Naive thymus-derived CD4-positive, alpha-beta T cell (primary cell): ENCODE data around the gene CORT. TPM values are rescaled to one million over a fixed set of nuclear protein-coding genes. Genes with fewer than 3 reads are reported as not detected.

ENCODE experiments used
- ATAC-seq: fragments of 150-1000 bp; cut with Tn5 transposase; 2 replicates; pipeline ENCODE4 v1.10.0; 2021; ENCODE audit warnings: mild to moderate bottlenecking, moderate library complexity
- CTCF ChIA-PET: fragments of 350-600 bp; sonication (Branson Sonifier 250); formaldehyde crosslinking; loops from one replicate; lab custom pipeline; 2021; ENCODE audit warnings: antibody characterized with exemption; lab: Charles Lee
- POLR2A ChIA-PET: fragments of 350-600 bp; sonication (Branson Sonifier 250); formaldehyde crosslinking; loops from one replicate; lab custom pipeline; 2021; ENCODE audit warnings: antibody characterized with exemption, inconsistent platforms; lab: Charles Lee
- DNase-seq, 9 donors: peaks; one replicate each; pipeline versions ENCODE4 v3.0.0 to v3.0.0-alpha.2; 2020 to 2022; ENCODE audit warnings: mixed read lengths in 1 of 9
- H3K27ac ChIP-seq: one replicate; pipeline ENCODE4 v1.7.0; 2013; ENCODE audit warnings: mild to moderate bottlenecking, low read depth, low read length, moderate library complexity
- H3K27me3 ChIP-seq, 2 donors: one replicate each; pipeline ENCODE4 v1.7.0; 2013; ENCODE audit warnings: low read length in 2 of 2, mild to moderate bottlenecking in 2 of 2, moderate library complexity in 2 of 2; ENCODE audit not compliant: control insufficient read depth in 2 of 2, insufficient read depth in 2 of 2
- H3K36me3 ChIP-seq, 3 experiments: 1 replicate in 2 of 3; 2 replicates in 1 of 3; pipeline ENCODE4 v1.7.0; 2013; ENCODE audit warnings: low read length in 3 of 3, mild to moderate bottlenecking in 3 of 3, moderate library complexity in 1 of 3; ENCODE audit not compliant: insufficient read depth in 3 of 3, control insufficient read depth in 2 of 3
- H3K4me1 ChIP-seq, 2 donors: one replicate each; pipeline ENCODE4 v1.7.0; 2013; ENCODE audit warnings: low read length in 2 of 2, mild to moderate bottlenecking in 2 of 2, moderate library complexity in 1 of 2; ENCODE audit not compliant: control insufficient read depth in 2 of 2, insufficient read depth in 2 of 2
- H3K4me3 ChIP-seq: 2 replicates; pipeline ENCODE4 v1.7.0; 2013; ENCODE audit warnings: mild to moderate bottlenecking, low read length
- H3K9me3 ChIP-seq, 3 experiments: 1 replicate in 2 of 3; 2 replicates in 1 of 3; pipeline ENCODE4 v1.7.0; 2013; ENCODE audit warnings: low read length in 3 of 3; ENCODE audit not compliant: control insufficient read depth in 2 of 3
- H3K27ac Mint-ChIP-seq, 9 donors: one replicate each; pipeline ENCODE4 v1.8.0; 2020 to 2022; ENCODE audit warnings: mixed read lengths in 9 of 9, mild to moderate bottlenecking in 8 of 9, moderate library complexity in 5 of 9, inconsistent platforms in 2 of 9
- H3K27me3 Mint-ChIP-seq, 5 donors: one replicate each; pipeline ENCODE4 v1.8.0; 2021 to 2022; ENCODE audit warnings: mixed read lengths in 5 of 5, mild to moderate bottlenecking in 1 of 5
- H3K36me3 Mint-ChIP-seq, 5 donors: one replicate each; pipeline ENCODE4 v1.8.0; 2020 to 2022; ENCODE audit warnings: mixed read lengths in 5 of 5, mild to moderate bottlenecking in 3 of 5, inconsistent platforms in 1 of 5
- H3K4me1 Mint-ChIP-seq, 7 donors: one replicate each; pipeline ENCODE4 v1.8.0; 2020 to 2022; ENCODE audit warnings: mixed read lengths in 7 of 7, mild to moderate bottlenecking in 3 of 7, inconsistent platforms in 1 of 7
- H3K4me3 Mint-ChIP-seq, 10 donors: one replicate each; pipeline ENCODE4 v1.8.0; 2020 to 2022; ENCODE audit warnings: mild to moderate bottlenecking in 10 of 10, mixed read lengths in 10 of 10, moderate library complexity in 6 of 10, inconsistent platforms in 2 of 10
- H3K9me3 Mint-ChIP-seq, 11 donors: one replicate each; pipeline ENCODE4 v1.8.0; 2020 to 2022; ENCODE audit warnings: mixed read lengths in 11 of 11, mild to moderate bottlenecking in 4 of 11, inconsistent platforms in 1 of 11, moderate library complexity in 1 of 11
- intact Hi-C, 2 donors: fragments of 100-400 bp; cut with micrococcal nuclease; formaldehyde crosslinking; loops; one replicate each; pipeline ENCODE4 v1.15.1; 2023
- polyA plus RNA-seq, 2 donors: library from polyadenylated mRNA; unstranded; fragments of 300-500 nt; fragmentation: Illumina TruSeq; gene quantifications; one replicate each; pipeline ENCODE4 v1.2.3, GENCODE V29; 2021
- total RNA-seq, 6 experiments: library from RNA in 5 of 6; stranded (reverse) in 5 of 6; gene quantifications; 1 replicate in 5 of 6; 2 replicates in 1 of 6; pipeline ENCODE4 v1.2.3 and lab custom pipeline; 2021 to 2026

The CORT gene
- total and polyA plus RNA-seq, 7 experiments from 2014 or later, result 0.27 to 0.90 TPM; not detected in 5

DNA sequence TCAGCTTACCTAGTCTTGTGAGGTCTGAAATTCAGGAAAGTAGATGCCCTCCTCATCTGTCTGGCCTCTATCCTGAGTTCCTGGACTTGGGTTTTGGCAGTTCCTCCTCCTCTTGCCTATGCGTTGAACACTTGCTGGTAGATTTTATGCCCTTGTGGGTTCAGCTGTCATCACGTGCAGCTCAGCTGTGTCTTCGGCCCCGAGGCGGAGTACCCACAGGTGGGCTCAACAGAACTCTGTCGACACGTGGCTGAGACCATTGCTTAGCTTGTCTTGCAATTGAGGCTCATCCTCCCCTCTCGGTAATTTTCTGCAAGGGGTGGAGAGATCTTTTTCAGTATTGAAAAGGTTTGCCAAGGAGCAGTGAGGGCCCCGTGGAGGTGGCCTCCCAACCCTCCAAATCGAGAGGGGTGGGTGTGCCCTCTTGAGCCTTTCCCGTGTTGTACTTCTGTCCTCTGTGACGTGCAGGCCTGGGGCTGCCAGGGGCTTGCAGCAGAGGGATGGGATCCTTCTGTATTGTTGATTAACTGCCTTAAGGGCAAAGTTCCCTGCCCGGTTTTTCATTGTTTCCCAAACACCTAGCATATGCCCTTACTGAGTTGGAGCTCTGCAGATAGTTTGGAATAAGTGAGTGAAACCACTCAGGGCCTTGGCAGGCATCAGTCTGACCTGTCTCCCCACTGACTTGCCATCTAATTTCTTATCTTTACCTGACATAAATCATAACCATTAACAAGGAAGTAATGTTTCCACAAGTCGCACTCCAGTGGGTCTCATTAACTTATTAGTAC lies 16.7 kb upstream of the CORT start:
- Mint-ChIP-seq H3K4me3 (peak overlapping the region in 1 of 10 donors; percentile 54), H3K27me3 (peaks cover 0 to 2% (median 0%) of the 10 kb centered on the region in 5 donors), H3K4me1 (peaks cover 0 to 23% (median 17%) of the 10 kb centered on the region in 7 donors), H3K9me3 (no peaks in the 10 kb centered on the region), H3K36me3 (no peaks in the 10 kb centered on the region), H3K27ac (peak overlapping the region in 1 of 9 donors; percentile 36)
- peaks cover 3 to 8% of the 10 kb centered on the region in 2 donors for H3K4me1 ChIP-seq
- POLR2A ChIA-PET, result no interaction called here
- DNase-seq (no peak), ATAC-seq (no peak)
- no peaks in the 10 kb centered on the region for H3K27me3 ChIP-seq
- no peaks in the 10 kb centered on the region for H3K9me3 ChIP-seq
- H3K27ac ChIP-seq, result no peak overlapping the region
- H3K4me3 ChIP-seq, result no peak overlapping the region
- intact Hi-C loops, result loop anchor here in 1 of 2 donors (5.0 kb wide), 1 partner anchor 434 kb away; no protein-coding TSS in a partner anchor
- H3K36me3 ChIP-seq, result no peaks in the 10 kb centered on the region
- CTCF ChIA-PET, result interaction anchor here (0.5 kb wide), 1 partner anchor 8 kb away, joined by 3 read pairs; no protein-coding TSS in a partner anchor

DNA sequence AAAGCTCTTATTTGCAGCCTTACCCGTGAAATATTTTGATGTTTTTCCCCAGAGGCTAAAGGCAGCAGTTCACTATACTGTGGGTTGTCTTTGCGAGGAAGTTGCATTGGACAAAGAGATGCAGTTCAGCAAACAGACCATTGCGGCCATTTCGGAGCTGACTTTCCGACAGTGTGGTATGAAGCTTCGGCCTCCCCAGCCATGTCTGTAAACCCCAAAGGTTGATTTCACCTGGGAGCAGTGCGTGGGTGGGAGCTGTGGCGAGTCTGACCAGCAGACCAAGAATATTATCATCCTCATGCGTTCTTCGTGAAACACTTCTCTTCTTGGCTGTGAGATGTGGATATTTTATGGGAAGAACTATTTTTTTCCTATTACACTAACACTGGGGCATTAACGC lies 16.0 kb upstream of the CORT start:
- no peaks in the 10 kb centered on the region for H3K9me3 ChIP-seq
- CTCF ChIA-PET, result interaction anchor here (2.2 kb wide), 1 partner anchor 61 kb away, joined by 7 read pairs; no protein-coding TSS in a partner anchor
- Mint-ChIP-seq H3K9me3 (no peaks in the 10 kb centered on the region), H3K4me1 (peaks cover 0 to 22% (median 17%) of the 10 kb centered on the region in 7 donors), H3K27ac (no peak overlapping the region), H3K36me3 (no peaks in the 10 kb centered on the region), H3K4me3 (no peak overlapping the region), H3K27me3 (peaks cover 0 to 2% (median 0%) of the 10 kb centered on the region in 5 donors)
- no peak for ATAC-seq
- no peak overlapping the region for H3K4me3 ChIP-seq
- H3K36me3 ChIP-seq, result no peaks in the 10 kb centered on the region
- peaks cover 3 to 8% of the 10 kb centered on the region in 2 donors for H3K4me1 ChIP-seq
- H3K27me3 ChIP-seq, result no peaks in the 10 kb centered on the region
- no peak for DNase-seq
- no peak overlapping the region for H3K27ac ChIP-seq
- intact Hi-C loops, result loop anchor here in 1 of 2 donors (5.0 kb wide), 1 partner anchor 434 kb away; no protein-coding TSS in a partner anchor
- POLR2A ChIA-PET, result no interaction called here

DNA sequence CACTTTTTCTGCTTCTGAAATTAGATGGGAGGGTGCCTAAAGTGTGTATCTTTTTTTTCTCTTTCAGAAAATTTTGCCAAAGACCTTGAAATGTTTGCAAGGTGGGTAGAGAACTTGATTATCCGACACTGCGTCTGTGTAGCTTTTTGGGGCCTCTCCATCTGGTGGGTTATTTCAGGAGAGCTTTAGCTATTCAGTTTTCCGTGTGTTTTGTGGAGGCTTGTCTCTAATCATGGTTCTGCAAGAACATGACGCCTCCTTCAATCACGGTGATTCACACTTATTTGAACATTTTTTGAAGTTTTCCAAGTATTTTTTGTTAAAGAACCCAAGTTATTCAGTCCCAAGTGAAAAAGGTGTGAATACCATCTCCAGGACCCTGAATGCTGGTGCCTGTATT lies 15.2 kb upstream of the CORT start:
- no peak overlapping the region for H3K4me3 ChIP-seq
- no peaks in the 10 kb centered on the region for H3K9me3 Mint-ChIP-seq
- H3K4me1 ChIP-seq, result peaks cover 3 to 5% of the 10 kb centered on the region in 2 donors
- no peak overlapping the region for H3K4me3 Mint-ChIP-seq
- no peak overlapping the region for H3K27ac ChIP-seq
- H3K27me3 ChIP-seq, result no peaks in the 10 kb centered on the region
- no peak for ATAC-seq
- ChIA-PET POLR2A (no interaction called here), CTCF (interaction anchor here (2.2 kb wide), 1 partner anchor 60 kb away, joined by 7 read pairs; no protein-coding TSS in a partner anchor)
- H3K27ac Mint-ChIP-seq, result no peak overlapping the region
- H3K27me3 Mint-ChIP-seq, result peaks cover 0 to 2% (median 0%) of the 10 kb centered on the region in 5 donors
- no peaks in the 10 kb centered on the region for H3K36me3 Mint-ChIP-seq
- no peaks in the 10 kb centered on the region for H3K9me3 ChIP-seq
- peaks cover 0 to 20% (median 17%) of the 10 kb centered on the region in 7 donors for H3K4me1 Mint-ChIP-seq
- intact Hi-C loops, result loop anchor here in 1 of 2 donors (5.0 kb wide), 1 partner anchor 433 kb away; no protein-coding TSS in a partner anchor
- no peak for DNase-seq
- no peaks in the 10 kb centered on the region for H3K36me3 ChIP-seq

DNA sequence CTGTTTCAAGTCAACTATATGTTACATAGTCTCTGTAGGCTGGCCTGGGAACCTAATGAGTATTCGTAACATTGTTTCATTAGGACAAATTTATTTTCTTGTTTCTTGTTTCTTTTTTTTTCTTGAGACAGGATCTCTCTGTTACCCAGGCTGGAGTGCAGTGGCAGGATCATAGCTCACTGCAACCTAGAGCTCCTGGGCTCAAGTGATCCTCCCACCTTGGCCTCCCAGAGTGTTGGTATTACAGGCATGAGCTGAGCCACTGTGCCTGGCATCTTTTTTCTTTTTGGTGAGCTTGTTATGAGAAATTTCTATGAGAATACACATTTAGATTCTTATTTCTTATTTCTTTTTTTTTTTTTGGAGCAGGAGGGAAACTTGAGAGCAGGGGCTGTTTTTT lies 12.8 kb upstream of the CORT start:
- ATAC-seq (no peak), DNase-seq (no peak)
- ChIA-PET POLR2A (no interaction called here), CTCF (interaction anchor here (0.6 kb wide), 1 partner anchor 214 kb away, joined by 3 read pairs; no protein-coding TSS in a partner anchor)
- Mint-ChIP-seq H3K9me3 (no peaks in the 10 kb centered on the region), H3K4me3 (no peak overlapping the region), H3K27ac (peak overlapping the region in 1 of 9 donors; percentile 19), H3K36me3 (peaks cover 0 to 7% (median 0%) of the 10 kb centered on the region in 5 donors), H3K27me3 (no peaks in the 10 kb centered on the region), H3K4me1 (peaks cover 0 to 4% (median 0%) of the 10 kb centered on the region in 7 donors)
- H3K36me3 ChIP-seq, result no peaks in the 10 kb centered on the region
- H3K27ac ChIP-seq, result no peak overlapping the region
- H3K9me3 ChIP-seq, result no peaks in the 10 kb centered on the region
- no peak overlapping the region for H3K4me3 ChIP-seq
- H3K4me1 ChIP-seq, result no peaks in the 10 kb centered on the region
- intact Hi-C loops, result no loop called here
- no peaks in the 10 kb centered on the region for H3K27me3 ChIP-seq

DNA sequence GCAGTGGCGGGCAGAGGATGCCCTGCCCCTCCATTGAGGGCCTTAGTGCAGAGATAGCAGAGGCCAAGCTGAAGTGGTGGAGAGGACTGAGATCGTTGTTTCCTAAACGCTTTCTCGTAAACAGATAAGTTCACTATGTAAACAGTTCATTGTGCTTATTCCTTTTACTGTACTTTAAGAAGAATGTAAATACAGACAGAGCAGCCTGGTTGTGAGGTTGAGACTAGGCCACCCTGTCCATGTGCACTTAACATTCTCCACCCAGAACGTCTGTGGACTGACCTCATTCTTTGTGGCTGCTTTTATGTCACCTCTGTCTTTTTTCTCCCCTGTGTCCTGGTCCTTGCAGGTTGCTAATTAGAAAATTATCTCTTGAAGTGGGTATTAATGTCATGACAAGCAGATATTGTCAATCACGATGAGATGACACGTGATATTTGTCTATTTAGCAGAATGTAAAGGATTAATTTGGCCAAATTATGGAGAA lies 11.1 kb upstream of the CORT start:
- POLR2A ChIA-PET, result no interaction called here
- intact Hi-C loops, result no loop called here
- CTCF ChIA-PET, result no interaction called here
- Histone ChIP-seq H3K27ac (no peak overlapping the region), H3K4me1 (no peaks in the 10 kb centered on the region), H3K27me3 (no peaks in the 10 kb centered on the region), H3K9me3 (no peaks in the 10 kb centered on the region), H3K4me3 (no peak overlapping the region), H3K36me3 (no peaks in the 10 kb centered on the region)
- Mint-ChIP-seq H3K4me1 (no peaks in the 10 kb centered on the region), H3K27me3 (no peaks in the 10 kb centered on the region), H3K4me3 (no peak overlapping the region), H3K36me3 (peaks cover 0 to 7% (median 0%) of the 10 kb centered on the region in 5 donors), H3K9me3 (no peaks in the 10 kb centered on the region), H3K27ac (no peak overlapping the region)
- DNase-seq (no peak), ATAC-seq (no peak)

DNA sequence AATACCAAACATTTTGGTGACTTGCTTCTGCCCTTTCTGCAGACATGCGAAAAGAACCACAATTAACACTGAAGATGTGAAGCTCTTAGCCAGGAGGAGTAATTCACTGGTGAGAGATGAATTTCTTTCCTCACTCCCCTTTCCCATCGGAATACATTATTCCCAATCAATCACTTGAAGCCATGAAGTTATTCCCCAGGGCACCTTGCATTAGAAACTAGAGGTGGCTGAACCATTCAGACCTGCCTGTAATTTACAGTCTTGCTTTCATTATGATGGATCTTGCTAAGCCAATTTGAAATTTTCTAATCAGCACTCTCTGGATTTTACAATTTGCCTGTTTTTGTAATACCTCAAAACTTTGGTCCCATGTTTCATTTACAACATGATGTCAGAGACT lies 9.5 kb upstream of the CORT start:
- H3K4me1 Mint-ChIP-seq, result peaks cover 0 to 3% (median 0%) of the 10 kb centered on the region in 7 donors
- DNase-seq (no peak), ATAC-seq (no peak)
- no peaks in the 10 kb centered on the region for H3K27me3 Mint-ChIP-seq
- H3K36me3 Mint-ChIP-seq, result peaks cover 0 to 7% (median 0%) of the 10 kb centered on the region in 5 donors
- intact Hi-C loops, result no loop called here
- Histone ChIP-seq H3K9me3 (no peaks in the 10 kb centered on the region), H3K4me3 (no peak overlapping the region), H3K4me1 (no peaks in the 10 kb centered on the region), H3K27me3 (no peaks in the 10 kb centered on the region), H3K27ac (no peak overlapping the region), H3K36me3 (no peaks in the 10 kb centered on the region)
- ChIA-PET CTCF (no interaction called here), POLR2A (interaction anchor here (0.5 kb wide), 1 partner anchor 444 kb away, joined by 3 read pairs; no protein-coding TSS in a partner anchor)
- no peak overlapping the region for H3K4me3 Mint-ChIP-seq
- no peaks in the 10 kb centered on the region for H3K9me3 Mint-ChIP-seq
- peak overlapping the region in 1 of 9 donors; percentile 19 for H3K27ac Mint-ChIP-seq
